CD4-positive, alpha-beta T cell treated with Interleukin-15 for 4 hours (primary cell): Measurements from ENCODE around the gene RREB1.

Source experiments
- DNase-seq: peaks from one replicate; pipeline ENCODE4 v3.0.0-alpha.2; 2020; ENCODE audit warnings: low spot score

Gene RREB1

DNA sequence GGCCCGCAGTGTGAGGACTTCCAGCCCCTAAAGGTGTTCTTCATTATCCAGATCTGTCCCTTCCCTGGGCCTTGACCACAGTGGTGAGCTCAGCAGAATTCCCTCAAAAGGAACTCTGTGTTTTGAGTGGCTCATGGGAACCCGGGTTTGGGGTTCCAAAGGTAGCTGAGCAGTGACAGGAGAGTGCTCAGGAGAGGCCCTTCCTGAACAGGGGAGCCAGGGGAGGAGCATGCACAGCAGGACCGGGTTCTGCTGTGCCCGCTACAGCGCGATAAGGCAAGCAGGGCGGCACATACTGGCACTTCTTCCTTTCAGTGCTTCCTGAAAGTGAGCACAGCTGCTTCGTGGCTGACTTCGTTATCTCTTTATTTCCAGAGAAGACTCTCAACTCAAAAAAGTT is 117.0 kb downstream of the RREB1 start:
- no peak for DNase-seq

DNA sequence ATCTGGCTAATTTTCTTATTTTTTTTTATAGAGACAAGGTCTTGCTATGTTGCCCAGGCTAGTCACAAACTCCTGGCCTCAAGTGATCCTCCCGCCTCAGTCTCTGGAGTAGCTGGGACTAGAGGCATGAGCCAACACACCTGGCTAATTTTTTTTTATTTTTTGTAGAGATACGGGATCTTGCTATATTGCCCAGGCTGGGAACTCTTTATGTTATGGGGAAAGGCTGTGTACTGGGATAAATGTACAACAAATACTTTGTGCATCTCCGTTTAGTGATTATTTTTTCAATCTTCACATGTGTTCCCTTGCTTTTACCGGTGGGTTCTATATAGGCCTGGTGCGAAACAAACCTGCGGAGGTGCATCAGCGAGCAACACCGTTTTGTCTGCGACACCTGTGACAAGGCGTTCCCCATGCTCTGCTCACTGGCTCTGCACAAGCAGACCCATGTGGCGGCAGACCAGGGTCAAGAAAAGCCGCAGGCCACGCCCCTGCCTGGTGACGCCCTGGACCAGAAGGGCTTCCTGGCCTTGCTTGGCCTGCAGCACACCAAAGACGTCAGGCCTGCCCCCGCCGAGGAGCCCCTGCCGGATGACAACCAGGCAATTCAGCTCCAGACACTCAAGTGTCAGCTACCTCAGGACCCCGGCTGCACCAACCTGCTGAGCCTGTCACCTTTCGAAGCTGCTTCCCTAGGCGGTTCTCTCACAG is 121.1 kb downstream of the RREB1 start:
- DNase-seq = no peak

DNA sequence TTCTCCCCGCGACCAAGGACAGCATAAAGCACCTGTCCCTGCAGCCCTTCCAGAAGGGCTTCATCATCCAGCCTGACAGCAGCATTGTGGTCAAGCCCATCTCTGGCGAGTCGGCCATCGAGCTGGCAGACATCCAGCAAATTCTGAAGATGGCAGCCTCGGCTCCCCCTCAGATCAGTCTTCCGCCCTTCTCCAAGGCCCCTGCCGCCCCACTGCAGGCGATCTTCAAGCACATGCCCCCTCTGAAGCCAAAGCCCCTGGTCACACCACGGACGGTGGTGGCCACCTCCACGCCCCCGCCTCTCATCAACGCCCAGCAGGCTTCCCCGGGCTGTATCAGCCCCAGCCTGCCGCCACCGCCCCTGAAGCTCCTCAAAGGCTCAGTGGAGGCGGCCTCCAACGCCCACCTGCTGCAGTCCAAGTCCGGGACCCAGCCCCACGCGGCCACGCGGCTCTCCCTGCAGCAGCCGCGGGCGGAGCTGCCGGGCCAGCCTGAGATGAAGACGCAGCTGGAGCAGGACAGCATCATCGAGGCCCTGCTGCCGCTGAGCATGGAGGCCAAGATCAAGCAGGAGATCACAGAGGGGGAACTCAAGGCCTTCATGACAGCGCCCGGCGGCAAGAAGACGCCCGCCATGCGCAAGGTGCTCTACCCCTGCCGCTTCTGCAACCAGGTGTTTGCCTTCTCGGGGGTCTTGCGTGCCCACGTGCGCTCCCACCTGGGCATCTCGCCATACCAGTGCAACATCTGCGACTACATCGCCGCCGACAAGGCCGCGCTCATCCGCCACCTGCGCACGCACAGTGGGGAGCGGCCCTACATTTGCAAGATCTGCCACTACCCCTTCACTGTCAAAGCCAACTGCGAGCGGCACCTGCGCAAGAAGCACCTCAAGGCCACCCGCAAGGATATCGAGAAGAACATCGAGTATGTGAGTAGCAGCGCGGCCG is 121.9 kb downstream of the RREB1 start:
- no peak for DNase-seq

DNA sequence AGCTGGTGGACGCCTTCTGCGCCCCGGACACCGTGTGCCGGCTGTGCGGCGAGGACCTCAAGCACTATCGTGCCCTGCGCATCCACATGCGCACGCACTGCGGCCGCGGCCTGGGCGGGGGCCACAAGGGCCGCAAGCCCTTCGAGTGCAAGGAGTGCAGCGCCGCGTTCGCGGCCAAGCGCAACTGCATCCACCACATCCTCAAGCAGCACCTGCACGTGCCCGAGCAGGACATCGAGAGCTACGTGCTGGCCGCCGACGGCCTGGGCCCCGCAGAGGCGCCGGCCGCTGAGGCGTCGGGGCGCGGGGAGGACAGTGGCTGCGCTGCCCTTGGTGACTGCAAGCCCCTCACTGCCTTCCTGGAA is 122.5 kb downstream of the RREB1 start:
- no peak for DNase-seq

DNA sequence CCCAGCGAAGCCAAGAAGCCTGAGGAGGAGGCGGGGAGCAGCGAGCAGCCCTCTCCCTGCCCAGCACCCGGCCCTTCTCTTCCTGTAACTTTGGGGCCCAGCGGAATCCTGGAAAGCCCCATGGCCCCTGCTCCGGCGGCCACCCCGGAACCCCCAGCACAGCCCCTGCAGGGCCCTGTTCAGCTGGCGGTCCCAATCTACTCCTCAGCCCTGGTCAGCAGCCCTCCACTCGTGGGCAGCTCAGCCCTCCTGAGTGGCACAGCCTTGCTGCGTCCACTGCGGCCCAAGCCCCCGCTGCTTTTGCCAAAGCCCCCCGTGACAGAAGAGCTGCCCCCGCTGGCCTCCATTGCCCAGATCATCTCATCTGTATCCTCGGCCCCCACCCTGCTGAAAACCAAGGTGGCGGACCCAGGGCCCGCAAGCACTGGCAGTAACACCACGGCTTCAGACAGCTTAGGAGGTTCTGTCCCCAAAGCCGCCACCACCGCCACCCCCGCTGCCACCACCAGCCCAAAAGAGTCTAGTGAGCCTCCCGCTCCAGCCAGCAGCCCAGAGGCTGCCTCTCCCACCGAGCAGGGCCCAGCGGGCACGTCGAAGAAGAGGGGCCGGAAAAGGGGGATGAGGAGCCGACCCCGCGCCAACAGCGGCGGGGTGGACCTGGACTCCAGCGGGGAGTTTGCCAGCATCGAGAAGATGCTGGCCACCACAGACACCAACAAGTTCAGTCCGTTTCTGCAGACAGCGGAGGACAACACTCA is 123.4 kb downstream of the RREB1 start:
- DNase-seq = no peak

DNA sequence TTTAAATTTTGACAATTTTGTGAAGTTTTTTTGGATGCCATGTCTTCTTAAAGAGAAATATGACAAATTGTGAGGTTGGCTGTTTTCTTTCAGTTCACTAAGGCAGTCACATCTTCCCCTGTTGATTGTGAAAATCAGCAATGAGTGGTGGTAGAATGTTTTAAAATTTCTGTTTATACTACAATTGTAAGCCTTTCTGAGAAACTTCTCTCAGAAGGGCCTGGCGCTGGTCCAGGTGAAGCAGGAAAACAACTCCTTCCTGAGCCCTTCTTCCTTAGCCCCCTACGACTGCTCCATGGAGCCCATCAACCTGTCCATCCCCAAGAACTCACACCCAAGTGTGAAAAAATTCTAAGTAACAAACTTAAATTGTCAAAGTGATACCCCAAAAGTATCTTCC is 124.6 kb downstream of the RREB1 start:
- no peak for DNase-seq

DNA sequence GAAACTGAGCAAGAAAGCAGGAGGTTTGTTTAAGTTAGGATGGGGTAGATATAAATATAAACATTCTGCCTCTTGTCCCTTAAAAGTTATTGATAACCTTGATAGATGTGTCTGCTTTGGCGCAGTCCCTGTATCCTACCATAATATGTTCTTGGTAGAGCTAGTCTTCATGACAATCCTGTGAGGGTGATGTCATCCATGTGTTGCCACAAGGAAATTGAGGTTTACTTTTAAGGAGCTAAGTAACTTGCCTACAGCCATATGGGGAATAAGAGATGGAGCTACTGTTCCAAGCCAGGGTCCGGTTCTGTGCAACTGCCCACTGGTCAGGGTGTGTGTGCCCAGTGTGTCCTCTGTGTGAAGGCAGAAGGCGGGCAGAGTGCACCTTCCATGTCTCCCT is 126.8 kb downstream of the RREB1 start:
- DNase-seq = no peak

DNA sequence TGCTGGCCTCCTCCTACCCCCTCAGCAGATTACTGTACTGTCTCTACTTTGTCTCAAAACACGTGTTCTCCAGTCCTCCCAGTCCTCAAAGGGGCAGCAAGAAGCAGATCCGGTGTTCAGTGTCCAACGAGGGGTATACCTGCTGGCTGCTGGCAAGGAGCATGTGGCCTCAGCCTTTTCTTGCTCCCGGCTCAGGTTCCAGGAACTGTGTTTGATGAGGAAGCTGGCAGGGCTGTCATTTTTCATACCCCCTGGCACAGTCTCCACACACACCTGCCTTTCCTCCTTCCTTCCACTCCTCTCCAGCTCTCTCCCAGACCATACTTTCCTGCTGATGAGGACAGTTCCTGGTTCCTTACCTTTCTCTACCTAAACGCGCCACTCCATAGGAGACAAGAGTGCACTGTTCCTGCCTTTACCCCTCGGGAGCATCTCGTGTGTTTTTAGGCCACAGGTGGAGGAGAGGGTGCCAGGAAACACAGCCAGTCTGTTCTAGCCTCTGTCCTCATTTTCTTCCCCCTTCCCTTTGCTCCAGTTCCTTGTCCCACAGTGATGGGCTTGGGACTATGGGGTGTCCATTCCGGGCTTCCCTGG is 128.0 kb downstream of the RREB1 start:
- DNase-seq = no peak

DNA sequence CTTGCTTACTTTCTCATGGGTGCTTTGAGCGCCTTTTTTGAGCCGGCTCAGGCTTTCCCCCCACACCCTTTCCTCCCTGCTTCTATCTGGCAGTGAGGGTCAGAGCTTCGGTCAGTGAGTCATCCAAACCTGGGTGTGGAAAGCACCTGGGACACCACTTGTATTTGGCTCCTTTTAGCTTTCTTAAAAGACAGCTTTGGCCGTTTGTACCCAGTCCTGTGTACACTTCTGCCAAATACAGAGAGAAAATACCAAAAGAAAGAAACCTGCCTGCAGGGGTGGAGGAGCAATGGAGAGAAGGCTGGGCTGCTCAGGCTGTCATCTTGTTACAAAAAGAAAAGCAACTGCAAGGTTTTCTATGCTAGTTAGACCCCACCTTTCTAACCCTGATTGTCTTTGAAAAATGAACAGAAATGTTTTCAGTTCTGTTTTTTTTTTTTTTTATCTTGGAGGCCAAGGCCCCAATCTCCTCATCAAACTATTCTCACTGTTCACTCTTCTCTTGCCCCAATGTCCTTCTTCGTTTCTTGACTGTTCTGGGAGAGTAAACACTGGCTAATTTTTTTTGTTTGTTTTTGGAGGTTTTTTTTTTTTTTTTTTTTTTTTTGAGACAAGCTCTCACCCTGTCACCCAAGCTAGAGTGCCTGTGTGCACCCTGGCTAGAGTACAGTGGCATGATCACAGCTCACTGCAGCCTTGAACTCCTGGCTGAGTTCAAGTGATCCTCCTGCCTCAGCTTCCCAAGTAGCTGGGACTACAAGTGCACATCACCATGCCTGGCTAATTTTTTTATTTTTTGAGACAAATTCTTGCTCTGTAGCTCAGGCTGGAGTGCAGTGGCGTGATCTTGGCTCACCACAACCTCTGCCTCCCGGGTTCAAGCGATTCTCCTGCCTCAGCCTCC is 128.8 kb downstream of the RREB1 start:
- DNase-seq = no peak

DNA sequence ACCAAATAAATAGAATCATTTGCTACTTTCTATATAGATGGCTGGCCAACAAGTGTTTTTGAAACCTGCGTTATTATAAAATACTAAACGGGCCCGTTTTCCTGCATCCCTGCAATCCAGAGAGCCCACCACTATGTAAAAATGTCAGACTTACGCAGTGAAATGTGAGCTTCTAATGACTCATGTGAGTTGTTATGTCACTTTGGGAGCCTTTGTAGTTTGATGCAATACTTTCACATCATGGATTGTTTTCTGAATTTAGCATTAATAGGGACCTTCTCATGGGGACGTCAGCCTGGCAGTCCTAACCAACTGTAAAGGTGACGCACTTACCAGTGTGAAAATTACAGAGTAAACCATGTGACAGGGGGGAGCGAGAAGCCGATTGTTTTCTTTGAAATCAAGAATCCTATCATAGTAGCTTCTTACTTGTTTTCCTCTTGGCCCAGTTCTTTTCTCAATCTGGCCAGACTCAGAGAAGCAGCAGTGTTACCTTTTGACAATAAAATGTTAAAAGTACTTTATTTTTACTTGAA is 130.0 kb downstream of the RREB1 start:
- DNase-seq = no peak

DNA sequence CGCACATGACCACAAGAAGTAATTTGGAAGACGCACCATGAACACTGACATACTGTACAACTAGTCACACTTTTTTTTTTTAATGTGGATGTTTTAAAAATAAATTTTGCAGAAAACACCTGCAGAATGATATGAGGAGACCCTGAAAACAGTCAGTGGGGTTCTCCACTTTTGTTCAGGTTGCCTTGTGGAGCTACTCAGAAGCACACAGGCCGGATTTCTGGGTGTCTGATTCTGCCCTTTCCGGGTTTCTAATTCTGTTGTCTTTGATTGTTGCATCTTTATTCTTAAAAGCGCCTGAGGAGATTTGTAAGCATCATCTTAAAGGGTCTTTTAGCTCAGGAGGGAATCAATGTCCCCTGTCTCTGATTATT is 130.8 kb downstream of the RREB1 start:
- no peak for DNase-seq

DNA sequence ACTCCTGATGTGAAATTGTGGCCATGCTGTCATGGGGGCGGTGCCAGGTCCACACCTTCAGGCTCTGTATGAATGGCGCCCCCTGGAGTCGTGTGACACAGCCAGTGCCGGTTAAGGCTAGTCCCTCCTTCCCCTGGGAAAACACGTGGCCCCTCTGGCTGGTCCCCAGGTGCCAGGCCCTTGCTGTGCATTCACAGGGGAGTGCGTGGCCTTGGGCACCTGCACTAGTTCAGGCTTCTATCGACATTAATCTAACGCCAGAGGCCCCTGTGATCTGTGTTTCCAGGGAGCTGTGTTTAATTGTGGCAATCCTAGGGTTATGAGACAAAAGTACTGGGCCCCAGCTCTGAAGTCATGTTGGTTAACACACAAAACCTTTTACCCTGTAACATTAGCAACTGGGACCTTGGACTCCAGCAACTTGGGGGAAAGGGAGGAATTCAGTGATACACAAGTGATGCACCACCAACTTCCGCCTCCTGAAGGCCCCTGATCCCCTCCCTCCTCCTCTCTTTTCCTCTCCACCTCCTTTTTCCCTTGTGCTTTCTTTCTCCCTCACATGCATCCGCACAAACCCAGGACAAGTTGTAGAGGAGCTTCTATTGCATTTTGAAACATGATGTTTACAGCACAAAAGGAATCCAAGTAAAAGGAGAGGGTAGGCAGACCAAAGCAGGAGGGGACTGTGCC is 131.3 kb downstream of the RREB1 start:
- DNase-seq = peak; percentile 56

DNA sequence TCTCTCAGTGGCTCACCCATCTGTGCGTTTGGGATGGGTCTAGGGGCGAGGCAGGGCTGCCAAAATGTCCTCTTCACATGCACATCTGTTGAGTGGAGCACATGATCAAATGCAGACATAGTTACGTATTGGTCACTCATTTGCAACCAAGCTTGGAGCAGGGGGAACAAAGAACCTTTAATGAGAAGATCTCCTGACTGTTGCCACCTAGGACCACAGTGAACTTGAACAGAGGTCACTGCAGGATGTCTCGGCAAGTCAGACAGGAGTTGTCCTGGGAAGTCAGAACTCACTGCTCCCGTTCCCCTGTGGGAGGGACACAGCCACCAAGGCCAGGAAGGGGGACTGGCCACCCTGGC is 131.8 kb downstream of the RREB1 start:
- DNase-seq = no peak

DNA sequence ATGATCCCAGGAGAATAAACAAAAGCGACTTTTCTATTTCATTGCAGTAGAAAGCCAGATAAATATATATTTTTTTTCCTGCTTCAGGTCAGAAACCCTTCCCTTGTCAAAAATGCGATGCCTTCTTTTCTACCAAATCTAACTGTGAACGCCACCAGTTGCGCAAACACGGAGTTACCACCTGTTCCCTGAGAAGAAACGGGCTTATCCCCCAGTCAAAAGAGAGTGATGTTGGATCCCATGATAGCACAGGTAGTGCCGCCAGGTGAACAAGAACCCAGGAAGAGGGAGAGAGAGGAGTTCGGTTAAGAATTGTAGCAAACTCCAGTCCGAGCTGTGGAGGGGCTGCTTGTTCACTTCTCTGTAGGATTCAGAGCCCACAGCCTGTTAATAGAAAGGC is 132.6 kb downstream of the RREB1 start:
- no peak for DNase-seq

DNA sequence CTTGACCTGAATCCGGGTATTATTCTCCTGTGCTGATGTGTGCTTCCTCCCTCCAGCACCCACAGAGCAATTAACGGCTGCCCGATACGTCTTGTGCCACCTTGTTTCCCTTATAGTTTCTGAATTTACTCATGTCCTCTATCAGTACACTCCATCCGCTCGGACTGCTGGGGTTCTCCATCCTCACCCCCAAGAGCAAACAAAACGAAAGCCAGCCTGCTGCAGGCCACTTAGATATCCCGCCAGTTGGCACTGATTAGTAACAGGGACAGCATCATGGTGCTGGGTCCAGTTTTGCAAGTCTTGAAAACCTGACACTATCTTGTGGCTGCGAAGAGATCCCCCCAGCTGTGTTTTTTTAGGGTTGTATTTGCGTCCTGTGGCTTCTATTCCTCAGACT is 133.4 kb downstream of the RREB1 start:
- DNase-seq = no peak

DNA sequence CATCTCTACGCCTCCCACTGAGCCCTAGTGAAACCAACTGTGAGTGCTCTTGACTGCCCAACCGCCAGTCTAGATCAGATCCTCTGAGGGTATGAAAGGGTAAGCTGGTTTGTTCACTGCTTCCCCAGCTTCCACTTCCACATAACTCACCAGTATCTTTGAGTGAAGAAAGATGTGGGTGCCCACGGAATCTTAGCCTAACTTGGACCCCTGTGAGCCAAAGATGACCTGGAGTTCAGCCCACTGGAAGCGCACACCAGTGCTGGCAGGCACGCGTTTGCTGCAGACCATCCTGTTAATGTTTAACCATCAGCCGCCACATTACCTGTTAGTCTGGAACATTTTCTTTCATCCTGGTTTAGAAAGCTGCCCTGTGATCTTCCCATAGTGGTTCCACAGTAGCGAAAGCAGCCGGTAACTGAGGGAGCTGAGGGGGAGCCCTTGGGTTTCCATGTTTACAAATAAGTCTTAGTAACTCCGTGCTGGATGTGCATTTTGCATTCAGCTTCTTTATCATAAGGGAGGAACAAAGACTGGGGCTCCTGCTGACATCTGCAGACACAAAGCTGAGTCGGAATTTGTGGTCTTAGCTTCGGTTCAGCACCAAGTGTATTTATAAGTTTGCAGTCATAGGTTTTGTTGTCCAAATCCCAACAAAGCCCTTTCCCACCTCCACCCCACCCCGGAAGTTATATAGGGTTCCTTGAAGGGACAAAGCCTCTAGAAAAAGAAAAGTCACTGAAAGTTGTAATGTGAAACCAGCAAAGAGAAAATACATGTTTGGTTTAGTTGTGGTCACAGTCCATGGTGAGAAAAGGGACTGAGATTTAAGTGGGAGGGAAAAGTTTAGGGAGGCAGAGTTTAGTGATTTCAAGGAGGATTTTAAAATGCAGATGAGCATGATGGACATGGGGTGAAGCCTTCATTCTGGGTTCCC is 134.2 kb downstream of the RREB1 start:
- DNase-seq = no peak

DNA sequence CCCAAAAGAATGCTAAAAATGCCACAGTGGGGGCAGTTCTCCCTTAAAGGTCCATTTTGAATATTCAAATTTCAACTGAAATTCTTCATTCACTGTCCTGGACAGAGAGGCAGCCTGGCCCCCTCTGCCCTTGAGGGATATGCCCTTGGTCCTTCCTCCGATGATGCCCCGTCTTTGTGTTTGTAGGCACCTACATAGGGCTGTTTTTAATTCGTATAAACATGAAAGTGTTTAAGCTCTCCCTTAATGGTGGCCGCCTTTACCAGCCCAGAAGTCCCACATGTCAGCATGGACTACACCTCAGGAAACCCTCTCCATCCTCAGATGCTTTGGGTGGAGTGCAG is 135.0 kb downstream of the RREB1 start:
- DNase-seq = no peak

DNA sequence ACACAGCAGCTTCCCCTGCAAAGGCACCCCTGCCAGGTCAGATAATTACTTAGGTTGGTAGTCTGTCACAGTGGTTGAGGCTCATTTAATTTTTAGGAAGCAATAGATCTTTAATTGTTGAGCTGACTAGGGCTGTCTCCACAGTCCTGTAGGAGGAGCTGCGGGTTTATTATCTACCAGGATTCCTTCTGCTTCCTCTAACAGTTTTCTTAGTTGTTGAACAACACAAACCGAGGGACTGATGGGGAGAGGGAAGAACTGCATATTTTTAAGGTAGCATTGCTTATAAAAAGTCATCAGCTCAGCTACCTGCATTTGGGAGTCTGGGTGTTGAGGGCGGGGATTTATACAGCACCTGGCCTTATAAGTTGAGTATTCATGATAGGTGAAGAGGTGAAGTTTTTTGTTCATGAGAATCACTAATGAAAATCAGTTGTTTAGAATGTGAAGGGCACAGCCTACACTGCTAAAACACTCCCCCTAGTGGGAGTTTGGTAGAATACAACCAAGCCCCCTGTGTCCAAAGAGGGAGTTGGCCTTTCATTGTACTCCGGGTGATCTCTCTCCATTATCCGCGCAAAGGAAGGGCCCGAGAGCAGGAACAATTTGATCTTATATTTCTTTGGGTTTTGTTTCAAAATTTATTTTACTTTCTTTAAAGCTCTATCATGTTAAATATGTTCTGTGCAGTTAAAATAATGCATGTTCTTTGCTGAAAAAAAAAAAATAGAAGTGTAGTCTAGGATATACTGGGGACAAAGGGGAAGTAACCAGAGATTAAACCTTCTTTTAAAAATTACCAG is 135.6 kb downstream of the RREB1 start:
- DNase-seq = peak; percentile 70
